Skeletal muscle tissue (tissue), 4 donors: ENCODE measurements around the gene NRTN. TPM values are rescaled to one million over a fixed set of nuclear protein-coding genes. Genes with fewer than 3 reads are reported as not detected.
"Not testable (repeated sequence)": the region's sequence is repeated elsewhere in the genome, so short reads cannot be mapped to it uniquely, and the experiment has no call there.

Experiments
- H3K27ac ChIP-seq: one replicate; pipeline ENCODE4 v1.7.0; 2013; ENCODE audit warnings: mild to moderate bottlenecking, low read depth, low read length, inconsistent platforms
- H3K27me3 ChIP-seq, 3 donors: one replicate each; pipeline ENCODE4 v1.7.0; 2013; ENCODE audit warnings: low read length in 3 of 3; ENCODE audit not compliant: control insufficient read depth in 3 of 3, insufficient read depth in 3 of 3
- H3K36me3 ChIP-seq, 3 donors: one replicate each; pipeline ENCODE4 v1.7.0; 2013; ENCODE audit warnings: low read length in 3 of 3; ENCODE audit not compliant: control insufficient read depth in 3 of 3, insufficient read depth in 3 of 3
- H3K4me1 ChIP-seq, 3 donors: one replicate each; pipeline ENCODE4 v1.7.0; 2013; ENCODE audit warnings: low read length in 3 of 3, mild to moderate bottlenecking in 3 of 3; ENCODE audit not compliant: control insufficient read depth in 3 of 3, insufficient read depth in 3 of 3
- H3K4me3 ChIP-seq, 3 donors: one replicate each; pipeline ENCODE4 v1.7.0; 2013; ENCODE audit warnings: low read length in 3 of 3
- H3K9ac ChIP-seq, 3 donors: one replicate each; pipeline ENCODE4 v1.7.0; 2013; ENCODE audit warnings: low read length in 3 of 3, mild to moderate bottlenecking in 3 of 3, moderate library complexity in 2 of 3, low read depth in 1 of 3
- H3K9me3 ChIP-seq, 3 donors: one replicate each; pipeline ENCODE4 v1.7.0; 2013; ENCODE audit warnings: low read length in 3 of 3; ENCODE audit not compliant: control insufficient read depth in 3 of 3
- total RNA-seq: library from RNA; depleted of rRNA; stranded (reverse); fragments of >200 nt; gene quantifications from one replicate; pipeline ENCODE4 v1.2.3, GENCODE V29; 2014
- donor health status: Osteomylitis.

Gene NRTN
- total RNA-seq, 1 donor from 2014 or later, result not detected

- H3K36me3 ChIP-seq, result no peaks in the 10 kb centered on the region
- no peaks in the 10 kb centered on the region for H3K4me1 ChIP-seq
- no peak overlapping the region for H3K9ac ChIP-seq
- H3K9me3 ChIP-seq, result no peaks in the 10 kb centered on the region
- peaks cover 5 to 31% (median 17%) of the 10 kb centered on the region in 3 donors for H3K27me3 ChIP-seq
- H3K4me3 ChIP-seq, result no peak overlapping the region
- no peak overlapping the region for H3K27ac ChIP-seq
Measured at GRCh38 chr19:5864725-5865486, 60.0 kb downstream of the NRTN start.

GRCh38 chr19:5865772-5866171, 60.9 kb downstream of the NRTN start:
- no peaks in the 10 kb centered on the region for H3K36me3 ChIP-seq
- no peaks in the 10 kb centered on the region for H3K9me3 ChIP-seq

GRCh38 chr19:5867201-5868136, 62.6 kb downstream of the NRTN start:
- no peak overlapping the region for H3K4me3 ChIP-seq
- H3K27ac ChIP-seq, result no peak overlapping the region
- no peak overlapping the region for H3K9ac ChIP-seq
- H3K4me1 ChIP-seq, result no peaks in the 10 kb centered on the region
- H3K9me3 ChIP-seq, result no peaks in the 10 kb centered on the region
- peaks cover 5 to 19% (median 17%) of the 10 kb centered on the region in 3 donors for H3K27me3 ChIP-seq
- no peaks in the 10 kb centered on the region for H3K36me3 ChIP-seq

More at GRCh38 chr19:5865772-5866171, 60.9 kb downstream of the NRTN start:
- no peak overlapping the region for H3K9ac ChIP-seq
- peaks cover 5 to 27% (median 17%) of the 10 kb centered on the region in 3 donors for H3K27me3 ChIP-seq
- no peak overlapping the region for H3K4me3 ChIP-seq
- H3K4me1 ChIP-seq, result no peaks in the 10 kb centered on the region
- H3K27ac ChIP-seq, result no peak overlapping the region

GRCh38 chr19:5870986-5871394, 66.1 kb downstream of the NRTN start:
- no peaks in the 10 kb centered on the region for H3K4me1 ChIP-seq
- H3K36me3 ChIP-seq, result no peaks in the 10 kb centered on the region
- peaks cover 0 to 5% (median 3%) of the 10 kb centered on the region in 3 donors for H3K27me3 ChIP-seq
- H3K4me3 ChIP-seq, result no peak overlapping the region
- H3K9ac ChIP-seq, result no peak overlapping the region
- no peak overlapping the region for H3K27ac ChIP-seq
- no peaks in the 10 kb centered on the region for H3K9me3 ChIP-seq

- Histone ChIP-seq H3K4me3 (no peak overlapping the region), H3K27me3 (peaks cover 0 to 12% (median 6%) of the 10 kb centered on the region in 3 donors), H3K27ac (no peak overlapping the region), H3K9ac (no peak overlapping the region), H3K9me3 (no peaks in the 10 kb centered on the region), H3K36me3 (no peaks in the 10 kb centered on the region), H3K4me1 (no peaks in the 10 kb centered on the region)
Measured at GRCh38 chr19:5873617-5874199, 68.8 kb downstream of the NRTN start.

- H3K4me1 ChIP-seq, result not testable (repeated sequence)
- peaks cover 0 to 17% (median 6%) of the 10 kb centered on the region in 3 donors for H3K27me3 ChIP-seq
Measured at GRCh38 chr19:5874496-5874895, 69.6 kb downstream of the NRTN start.

GRCh38 chr19:5877427-5877826, 72.6 kb downstream of the NRTN start:
- Histone ChIP-seq H3K36me3 (no peaks in the 10 kb centered on the region), H3K9me3 (no peaks in the 10 kb centered on the region), H3K9ac (no peak overlapping the region), H3K27me3 (peaks cover 0 to 21% (median 6%) of the 10 kb centered on the region in 3 donors), H3K4me1 (peaks cover 7 to 8% (median 8%) of the 10 kb centered on the region in 3 donors), H3K27ac (no peak overlapping the region), H3K4me3 (no peak overlapping the region)

More at GRCh38 chr19:5874496-5874895, 69.6 kb downstream of the NRTN start:
- not testable (repeated sequence) for H3K9ac ChIP-seq, H3K9me3 ChIP-seq, H3K4me3 ChIP-seq, H3K27ac ChIP-seq, H3K36me3 ChIP-seq

GRCh38 chr19:5877882-5878281, 73.0 kb downstream of the NRTN start:
- H3K4me3 ChIP-seq, result no peak overlapping the region
- H3K9ac ChIP-seq, result no peak overlapping the region
- H3K36me3 ChIP-seq, result no peaks in the 10 kb centered on the region
- H3K9me3 ChIP-seq, result no peaks in the 10 kb centered on the region
- peaks cover 0 to 21% (median 6%) of the 10 kb centered on the region in 3 donors for H3K27me3 ChIP-seq
- no peak overlapping the region for H3K27ac ChIP-seq
- peaks cover 7 to 8% (median 8%) of the 10 kb centered on the region in 3 donors for H3K4me1 ChIP-seq
